ENCODE measurements around the gene RAMP1. TPM values are rescaled to one million over a fixed set of nuclear protein-coding genes. Genes with fewer than 3 reads are reported as not detected.
"Not testable (repeated sequence)": the region's sequence is repeated elsewhere in the genome, so short reads cannot be mapped to it uniquely, and the experiment has no call there.

RAMP1 gene
- total RNA-seq, 1 donor: 35.0 TPM

- peak; percentile 65 for DNase-seq (ENCODE audit: low read depth)
- H3K4me3 ChIP-seq (ENCODE audit: low read depth, low read length): no peak overlapping the region
- TF ChIP-seq CTCF (IDR thresholded peaks at IDR 0.05; ENCODE audit: insufficient read depth, low read depth, low read length): no peak
Measured at GRCh38 chr2:237866101-237866621, 6.7 kb downstream of the RAMP1 start.

- H3K4me3 ChIP-seq (ENCODE audit: low read depth, low read length): no peak overlapping the region
- no peak for TF ChIP-seq CTCF (IDR thresholded peaks at IDR 0.05; ENCODE audit: insufficient read depth, low read depth, low read length)
- DNase-seq (ENCODE audit: low read depth): no peak
Measured at GRCh38 chr2:237867465-237867864, 8.0 kb downstream of the RAMP1 start.

- not testable (repeated sequence) for DNase-seq (ENCODE audit: low read depth); H3K4me3 ChIP-seq (ENCODE audit: low read depth, low read length)
Measured at GRCh38 chr2:237868074-237868473, 8.7 kb downstream of the RAMP1 start.

- no peak overlapping the region for H3K4me3 ChIP-seq (ENCODE audit: low read depth, low read length)
- DNase-seq (ENCODE audit: low read depth): peak; percentile 79
- TF ChIP-seq CTCF (IDR thresholded peaks at IDR 0.05; ENCODE audit: insufficient read depth, low read depth, low read length): no peak
Measured at GRCh38 chr2:237868631-237869342, 9.4 kb downstream of the RAMP1 start.

GRCh38 chr2:237869343-237870102 is 10.1 kb downstream of the RAMP1 start:
- H3K4me3 ChIP-seq (ENCODE audit: low read depth, low read length): no peak overlapping the region
- no peak for TF ChIP-seq CTCF (IDR thresholded peaks at IDR 0.05; ENCODE audit: insufficient read depth, low read depth, low read length)
- DNase-seq (ENCODE audit: low read depth): no peak

- no peak for TF ChIP-seq CTCF (IDR thresholded peaks at IDR 0.05; ENCODE audit: insufficient read depth, low read depth, low read length)
- H3K4me3 ChIP-seq (ENCODE audit: low read depth, low read length): no peak overlapping the region
- DNase-seq (ENCODE audit: low read depth): peak; percentile 83
Measured at GRCh38 chr2:237870126-237870525, 10.7 kb downstream of the RAMP1 start.
